K562 (cell line): ENCODE measurements around the gene TMEM131L. TPM values are rescaled to one million over a fixed set of nuclear protein-coding genes. Genes with fewer than 3 reads are reported as not detected.

Experiments used
- FOXK1 ChIP-seq: sonication (generic); formaldehyde crosslinking; IDR thresholded peaks from 2 replicates; pipeline ENCODE4 v1.8.0; 2022; ENCODE audit warnings: missing genetic modification reagents, mild to moderate bottlenecking, borderline replicate concordance
- HOXB6 ChIP-seq: fragments of 250-450 bp; sonication (Bioruptor Pico); IDR thresholded peaks from 2 replicates; pipeline ENCODE4 v1.5.1; 2022; ENCODE audit warnings: mild to moderate bottlenecking, borderline replicate concordance
- PHB ChIP-seq: fragments of 250-450 bp; sonication (Bioruptor Pico); IDR thresholded peaks from 2 replicates; pipeline ENCODE4 v1.5.0; 2021
- polyA plus RNA-seq, 8 experiments: library from polyadenylated mRNA; depleted of rRNA in 4 of 8; stranded (reverse) in 5 of 8; unstranded in 3 of 8; fragments of >200 nt; fragmentation: Nextera tagmentation in 2 of 8; fragmentation: Illumina TruSeq in 1 of 8; extraction: Ambion mirVana in 2 of 8; extraction: Trizol in 1 of 8; gene quantifications; 2 replicates each; pipeline versions ENCODE4 v1.2.1 to v1.2.3, GENCODE V29; 2011 to 2014; ENCODE audit warnings: inconsistent platforms in 1 of 8, missing spikeins in 1 of 8
- total RNA-seq, 7 experiments: library from RNA; depleted of rRNA in 6 of 7; stranded (reverse); fragments of >200 nt in 6 of 7; fragmentation: Illumina TruSeq in 2 of 7; extraction: Trizol in 2 of 7; gene quantifications; 2 replicates each; pipeline versions ENCODE4 v1.2.1 to v1.2.3, GENCODE V29; 2011 to 2021; ENCODE audit warnings: low replicate concordance in 1 of 7
- TF ChIP-seq, protein P1 (sequence below), 2 experiments: IDR thresholded peaks; 2 replicates each; pipeline ENCODE4 v1.6.1; 2012; ENCODE audit warnings: improper control_type of control experiment in 2 of 2, low read depth in 2 of 2, low read length in 2 of 2, borderline replicate concordance in 1 of 2
- TF ChIP-seq, protein P2 (sequence below): fragments of 250-450 bp; sonication (Bioruptor Pico); IDR thresholded peaks from 2 replicates; pipeline ENCODE4 v1.8.0; 2022; ENCODE audit warnings: moderate library complexity, mild to moderate bottlenecking, inconsistent platforms
- TF ChIP-seq, protein P3 (sequence below): fragments of 250-450 bp; sonication (Bioruptor Pico); IDR thresholded peaks from 2 replicates; pipeline ENCODE4 v1.8.0; 2021; ENCODE audit warnings: borderline replicate concordance, mild to moderate bottlenecking, moderate library complexity; ENCODE audit not compliant: poor library complexity, severe bottlenecking

Gene TMEM131L
- total and polyA plus RNA-seq, 9 of the 15 experiments (the other 6 are each of a cell fraction or from before 2014, with no cell fraction given) = 1.2 to 20.8 (median 12.9) TPM

DNA sequence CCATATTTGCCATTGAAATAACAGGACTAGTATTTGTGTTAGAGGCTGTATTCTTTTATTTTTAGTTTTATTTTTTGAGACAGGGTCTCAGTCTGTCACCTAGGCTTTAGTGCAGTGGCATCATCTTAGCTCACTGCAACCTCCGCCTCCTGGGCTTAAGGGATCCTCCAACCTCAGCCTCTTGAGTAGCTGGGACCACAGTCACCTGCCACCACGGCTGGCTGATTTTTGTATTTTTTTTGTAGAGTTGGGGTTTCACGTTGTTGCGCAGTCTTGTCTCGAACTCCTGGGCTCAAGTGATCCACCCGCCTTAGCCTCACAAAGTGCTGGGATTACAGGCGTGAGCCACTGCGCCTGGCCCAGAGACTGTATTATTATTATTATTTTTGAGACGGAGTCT lies 15.3 kb downstream of the TMEM131L start (continued):
- TF ChIP-seq, protein P1, sequence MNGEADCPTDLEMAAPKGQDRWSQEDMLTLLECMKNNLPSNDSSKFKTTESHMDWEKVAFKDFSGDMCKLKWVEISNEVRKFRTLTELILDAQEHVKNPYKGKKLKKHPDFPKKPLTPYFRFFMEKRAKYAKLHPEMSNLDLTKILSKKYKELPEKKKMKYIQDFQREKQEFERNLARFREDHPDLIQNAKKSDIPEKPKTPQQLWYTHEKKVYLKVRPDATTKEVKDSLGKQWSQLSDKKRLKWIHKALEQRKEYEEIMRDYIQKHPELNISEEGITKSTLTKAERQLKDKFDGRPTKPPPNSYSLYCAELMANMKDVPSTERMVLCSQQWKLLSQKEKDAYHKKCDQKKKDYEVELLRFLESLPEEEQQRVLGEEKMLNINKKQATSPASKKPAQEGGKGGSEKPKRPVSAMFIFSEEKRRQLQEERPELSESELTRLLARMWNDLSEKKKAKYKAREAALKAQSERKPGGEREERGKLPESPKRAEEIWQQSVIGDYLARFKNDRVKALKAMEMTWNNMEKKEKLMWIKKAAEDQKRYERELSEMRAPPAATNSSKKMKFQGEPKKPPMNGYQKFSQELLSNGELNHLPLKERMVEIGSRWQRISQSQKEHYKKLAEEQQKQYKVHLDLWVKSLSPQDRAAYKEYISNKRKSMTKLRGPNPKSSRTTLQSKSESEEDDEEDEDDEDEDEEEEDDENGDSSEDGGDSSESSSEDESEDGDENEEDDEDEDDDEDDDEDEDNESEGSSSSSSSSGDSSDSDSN (IDR thresholded peaks at IDR 0.05; ENCODE audit: borderline replicate concordance in 1 of 2, low read depth in 2 of 2, low read length in 2 of 2) = no peak
- TF ChIP-seq, protein P2, sequence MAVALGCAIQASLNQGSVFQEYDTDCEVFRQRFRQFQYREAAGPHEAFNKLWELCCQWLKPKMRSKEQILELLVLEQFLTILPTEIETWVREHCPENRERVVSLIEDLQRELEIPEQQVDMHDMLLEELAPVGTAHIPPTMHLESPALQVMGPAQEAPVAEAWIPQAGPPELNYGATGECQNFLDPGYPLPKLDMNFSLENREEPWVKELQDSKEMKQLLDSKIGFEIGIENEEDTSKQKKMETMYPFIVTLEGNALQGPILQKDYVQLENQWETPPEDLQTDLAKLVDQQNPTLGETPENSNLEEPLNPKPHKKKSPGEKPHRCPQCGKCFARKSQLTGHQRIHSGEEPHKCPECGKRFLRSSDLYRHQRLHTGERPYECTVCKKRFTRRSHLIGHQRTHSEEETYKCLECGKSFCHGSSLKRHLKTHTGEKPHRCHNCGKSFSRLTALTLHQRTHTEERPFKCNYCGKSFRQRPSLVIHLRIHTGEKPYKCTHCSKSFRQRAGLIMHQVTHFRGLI (CRISPR knock-in tag) = no peak
- TF ChIP-seq PHB (no peak), FOXK1 (CRISPR knock-in tag) (no peak), HOXB6 (CRISPR knock-in tag) (no peak)
- TF ChIP-seq, protein P3, sequence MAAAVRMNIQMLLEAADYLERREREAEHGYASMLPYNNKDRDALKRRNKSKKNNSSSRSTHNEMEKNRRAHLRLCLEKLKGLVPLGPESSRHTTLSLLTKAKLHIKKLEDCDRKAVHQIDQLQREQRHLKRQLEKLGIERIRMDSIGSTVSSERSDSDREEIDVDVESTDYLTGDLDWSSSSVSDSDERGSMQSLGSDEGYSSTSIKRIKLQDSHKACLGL (CRISPR knock-in tag) = no peak
